Endometrial microvascular endothelial cells (primary cell): Measurements from ENCODE around the gene CCDC33. TPM values are rescaled to one million over a fixed set of nuclear protein-coding genes. Genes with fewer than 3 reads are reported as not detected.

Experiments used
- in situ Hi-C: cut with HindIII; loops from 2 replicates; pipeline ENCODE4 v1.10.0; 2017; ENCODE audit warnings: low sequenced_read_pairs, low pct_unique_long_range_greater_than_20kb; ENCODE audit errors: inconsistent ontology term
- total RNA-seq: library from RNA; depleted of rRNA; stranded (reverse); fragments of >200 nt; gene quantifications from one replicate; pipeline ENCODE4 v1.2.3, GENCODE V29; 2015; ENCODE audit errors: inconsistent ontology term

Gene CCDC33
- total RNA-seq, 1 donor from 2014 or later, result not detected

GRCh38 chr15:74207652-74208440, 28.3 kb upstream of the CCDC33 start:
- in situ Hi-C loops, result no loop called here

GRCh38 chr15:74208496-74208895, 27.6 kb upstream of the CCDC33 start:
- in situ Hi-C loops, result no loop called here

GRCh38 chr15:74208901-74209559, 27.1 kb upstream of the CCDC33 start:
- in situ Hi-C loops, result no loop called here

GRCh38 chr15:74209560-74209958, 26.6 kb upstream of the CCDC33 start:
- in situ Hi-C loops, result no loop called here

GRCh38 chr15:74209997-74210671, 26.0 kb upstream of the CCDC33 start:
- in situ Hi-C loops, result no loop called here

- in situ Hi-C loops, result no loop called here
These were observed 25.4 kb upstream of the CCDC33 start for GRCh38 chr15:74210729-74211128.

GRCh38 chr15:74211656-74212055, 24.5 kb upstream of the CCDC33 start:
- in situ Hi-C loops, result no loop called here

GRCh38 chr15:74212494-74212893, 23.6 kb upstream of the CCDC33 start:
- in situ Hi-C loops, result no loop called here

- in situ Hi-C loops, result no loop called here
These were observed 22.3 kb upstream of the CCDC33 start for GRCh38 chr15:74213858-74214284.

GRCh38 chr15:74214324-74215021, 21.7 kb upstream of the CCDC33 start:
- in situ Hi-C loops, result no loop called here

- in situ Hi-C loops, result no loop called here
These were observed 20.2 kb upstream of the CCDC33 start for GRCh38 chr15:74215958-74216357.

- in situ Hi-C loops, result no loop called here
These were observed 19.2 kb upstream of the CCDC33 start for GRCh38 chr15:74216949-74217348.

- in situ Hi-C loops, result no loop called here
These were observed 17.9 kb upstream of the CCDC33 start for GRCh38 chr15:74217907-74218885.

- in situ Hi-C loops, result no loop called here
These were observed 15.5 kb upstream of the CCDC33 start for GRCh38 chr15:74220475-74221248.

- in situ Hi-C loops, result no loop called here
These were observed 14.5 kb upstream of the CCDC33 start for GRCh38 chr15:74221399-74222239.

- in situ Hi-C loops, result no loop called here
These were observed 13.6 kb upstream of the CCDC33 start for GRCh38 chr15:74222240-74223119.
